GM23248 (cell line): Measurements from ENCODE around the gene HOXB3. TPM values are rescaled to one million over a fixed set of nuclear protein-coding genes. Genes with fewer than 3 reads are reported as not detected.

ENCODE experiments used
- DNase-seq: peaks from one replicate; pipeline ENCODE4 v3.0.0-alpha.2; 2015
- H2AFZ ChIP-seq: fragments of 200-600 bp; sonication (generic); 2 replicates; pipeline ENCODE4 v1.6.1; 2016; ENCODE audit warnings: antibody characterized with exemption
- H3F3A ChIP-seq: fragments of 200-600 bp; sonication (generic); 2 replicates; pipeline ENCODE4 v1.6.1; 2016; ENCODE audit warnings: mild to moderate bottlenecking, antibody characterized with exemption, mixed run types; ENCODE audit not compliant: insufficient read depth
- H3K27ac ChIP-seq: fragments of 200-600 bp; sonication (generic); 2 replicates; pipeline ENCODE4 v1.5.1; 2016; ENCODE audit warnings: mild to moderate bottlenecking
- H3K27me3 ChIP-seq: fragments of 200-600 bp; sonication (generic); replicated peaks from 2 replicates; pipeline ENCODE4 v1.6.1; 2016; ENCODE audit warnings: mild to moderate bottlenecking; ENCODE audit not compliant: insufficient read depth
- H3K36me3 ChIP-seq: fragments of 200-600 bp; sonication (generic); 2 replicates; pipeline ENCODE4 v1.6.1; 2016; ENCODE audit warnings: low read depth, mild to moderate bottlenecking
- H3K4me1 ChIP-seq: fragments of 200-600 bp; sonication (generic); 2 replicates; pipeline ENCODE4 v1.6.1; 2016; ENCODE audit warnings: mild to moderate bottlenecking; ENCODE audit not compliant: insufficient read depth
- H3K4me2 ChIP-seq: fragments of 200-600 bp; sonication (generic); one replicate; pipeline ENCODE4 v1.6.1; 2016; ENCODE audit warnings: mild to moderate bottlenecking; ENCODE audit not compliant: unreplicated experiment
- H3K4me3 ChIP-seq: fragments of 200-600 bp; sonication (generic); 2 replicates; pipeline ENCODE4 v1.5.1; 2016; ENCODE audit warnings: mild to moderate bottlenecking
- H3K79me2 ChIP-seq: fragments of 200-600 bp; sonication (generic); 2 replicates; pipeline ENCODE4 v1.6.1; 2016; ENCODE audit warnings: mild to moderate bottlenecking; ENCODE audit not compliant: insufficient read depth
- H3K9ac ChIP-seq: fragments of 200-600 bp; sonication (generic); 2 replicates; pipeline ENCODE4 v1.6.1; 2016; ENCODE audit warnings: mild to moderate bottlenecking
- H3K9me2 ChIP-seq: fragments of 200-600 bp; sonication (generic); 2 replicates; pipeline ENCODE4 v1.6.1; 2016; ENCODE audit warnings: mixed run types, mild to moderate bottlenecking, moderate library complexity; ENCODE audit not compliant: insufficient read depth
- H3K9me3 ChIP-seq: fragments of 200-600 bp; sonication (generic); one replicate; pipeline ENCODE4 v1.6.1; 2017; ENCODE audit warnings: low read depth
- H4K20me1 ChIP-seq: fragments of 200-600 bp; sonication (generic); 2 replicates; pipeline ENCODE4 v1.6.0; 2016; ENCODE audit not compliant: insufficient read depth
- EZH2 ChIP-seq: fragments of 200-600 bp; sonication (generic); IDR thresholded peaks from 2 replicates; pipeline ENCODE4 v1.6.1; 2018; ENCODE audit warnings: antibody characterized with exemption, mild to moderate bottlenecking; ENCODE audit not compliant: insufficient read depth, poor library complexity, severe bottlenecking
- EZH2phosphoT487 ChIP-seq: fragments of 200-600 bp; sonication (generic); IDR thresholded peaks from 2 replicates; pipeline ENCODE4 v1.6.1; 2018; ENCODE audit warnings: antibody characterized with exemption, moderate library complexity, mild to moderate bottlenecking, low read depth; ENCODE audit not compliant: insufficient read depth
- WGBS, 2 experiments: methylation state at CpG; one replicate each; pipeline ENCODE4 v1.1.6; 2015 to 2017; ENCODE audit warnings: low lambda C conversion rate in 2 of 2, low coverage in 1 of 2; ENCODE audit errors: missing lambda C conversion rate in 2 of 2; 5-methylcytosine and 5-hydroxymethylcytosine counted together
- in situ Hi-C: fragments of 300-500 bp; cut with MboI; formaldehyde crosslinking; loops from 2 replicates; pipeline ENCODE4 v1.15.0; 2020
- polyA plus RNA-seq: library from polyadenylated mRNA; unstranded; fragments of >200 nt; fragmentation: Nextera tagmentation; extraction: Ambion mirVana; gene quantifications from 2 replicates; pipeline ENCODE4 v1.2.1, GENCODE V29; 2016
- total RNA-seq: library from RNA; depleted of rRNA; stranded (reverse); fragments of >200 nt; shearing (Covaris generic); gene quantifications from 2 replicates; pipeline ENCODE4 v1.2.3, GENCODE V29; 2014

HOXB3 gene
- total and polyA plus RNA-seq, 2 experiments from 2014 or later = 1.9 to 2.4 TPM

GRCh38 chr17:48569240-48569582 lies 20.8 kb downstream of the HOXB3 start:
- Histone ChIP-seq H3K4me3 (no peak overlapping the region), H3K9ac (no peak overlapping the region), H3K79me2 (peaks cover 71% of the 10 kb centered on the region), H3F3A (peaks cover 5% of the 10 kb centered on the region; the same call in 1 of the 2 replicates), H3K36me3 (no peaks in the 10 kb centered on the region), H2AFZ (no peak overlapping the region), H3K4me2 (no peak overlapping the region), H3K9me3 (no peaks in the 10 kb centered on the region), H4K20me1 (no peaks in the 10 kb centered on the region), H3K27me3 (no peaks in the 10 kb centered on the region), H3K4me1 (peaks cover 30% of the 10 kb centered on the region), H3K27ac (no peak overlapping the region), H3K9me2 (no peaks in the 10 kb centered on the region)
- WGBS, 2 experiments = 74 to 89% methylated on average over 3 of the region's 3 CpGs
- no peak for TF ChIP-seq EZH2phosphoT487
- no peak for TF ChIP-seq EZH2
- DNase-seq = no peak
- in situ Hi-C loops = no loop called here

GRCh38 chr17:48568499-48569239 lies 21.4 kb downstream of the HOXB3 start:
- H2AFZ ChIP-seq = no peak overlapping the region
- TF ChIP-seq EZH2 (no peak), EZH2phosphoT487 (no peak)
- no peak for DNase-seq
- H4K20me1 ChIP-seq = no peaks in the 10 kb centered on the region
- no peaks in the 10 kb centered on the region for H3K27me3 ChIP-seq
- 76 to 81% methylated on average over 32 to 33 of the region's 33 CpGs for WGBS, 2 experiments
- no peak overlapping the region for H3K9ac ChIP-seq
- peaks cover 3% of the 10 kb centered on the region; the same call in 1 of the 2 replicates for H3F3A ChIP-seq
- peaks cover 70% of the 10 kb centered on the region for H3K79me2 ChIP-seq
- no peaks in the 10 kb centered on the region for H3K36me3 ChIP-seq
- H3K4me2 ChIP-seq = no peak overlapping the region
- H3K27ac ChIP-seq = no peak overlapping the region
- in situ Hi-C loops = no loop called here
- H3K4me1 ChIP-seq = peaks cover 30% of the 10 kb centered on the region
- no peaks in the 10 kb centered on the region for H3K9me3 ChIP-seq
- H3K4me3 ChIP-seq = no peak overlapping the region
- H3K9me2 ChIP-seq = no peaks in the 10 kb centered on the region

GRCh38 chr17:48567646-48568354 lies 22.2 kb downstream of the HOXB3 start:
- in situ Hi-C loops = no loop called here
- Histone ChIP-seq H3K9me2 (no peaks in the 10 kb centered on the region), H4K20me1 (no peaks in the 10 kb centered on the region), H3K4me2 (no peak overlapping the region), H3F3A (no peaks in the 10 kb centered on the region), H3K9ac (no peak overlapping the region), H3K79me2 (peaks cover 78% of the 10 kb centered on the region), H3K4me1 (peaks cover 21% of the 10 kb centered on the region), H2AFZ (no peak overlapping the region), H3K27ac (no peak overlapping the region), H3K4me3 (no peak overlapping the region), H3K9me3 (no peaks in the 10 kb centered on the region), H3K27me3 (no peaks in the 10 kb centered on the region), H3K36me3 (no peaks in the 10 kb centered on the region)
- 67 to 77% methylated on average over 2 of the region's 2 CpGs for WGBS, 2 experiments
- TF ChIP-seq EZH2 (no peak), EZH2phosphoT487 (no peak)
- DNase-seq = no peak

GRCh38 chr17:48567209-48567608 lies 22.8 kb downstream of the HOXB3 start:
- no peak overlapping the region for H3K4me2 ChIP-seq
- 95 to 99% methylated on average over 6 of the region's 6 CpGs for WGBS, 2 experiments
- no peak overlapping the region for H3K27ac ChIP-seq
- no peak overlapping the region for H2AFZ ChIP-seq
- no peaks in the 10 kb centered on the region for H3K36me3 ChIP-seq
- H3K27me3 ChIP-seq = no peaks in the 10 kb centered on the region
- H3F3A ChIP-seq = no peaks in the 10 kb centered on the region
- H3K9ac ChIP-seq = no peak overlapping the region
- no peak overlapping the region for H3K4me3 ChIP-seq
- peaks cover 84% of the 10 kb centered on the region for H3K79me2 ChIP-seq
- no peaks in the 10 kb centered on the region for H3K9me3 ChIP-seq
- in situ Hi-C loops = no loop called here
- no peak for DNase-seq
- TF ChIP-seq EZH2 (no peak), EZH2phosphoT487 (no peak)
- peaks cover 21% of the 10 kb centered on the region for H3K4me1 ChIP-seq
- H4K20me1 ChIP-seq = no peaks in the 10 kb centered on the region
- no peaks in the 10 kb centered on the region for H3K9me2 ChIP-seq
